GM15510 (cell line): ENCODE measurements around the gene ASAP3.

Experiments
- POLR2A ChIP-seq: IDR thresholded peaks from 3 replicates; pipeline ENCODE4 v1.6.1; 2011; ENCODE audit warnings: borderline replicate concordance; ENCODE audit not compliant: insufficient read length; ENCODE audit errors: extremely low read depth

ASAP3 gene

DNA sequence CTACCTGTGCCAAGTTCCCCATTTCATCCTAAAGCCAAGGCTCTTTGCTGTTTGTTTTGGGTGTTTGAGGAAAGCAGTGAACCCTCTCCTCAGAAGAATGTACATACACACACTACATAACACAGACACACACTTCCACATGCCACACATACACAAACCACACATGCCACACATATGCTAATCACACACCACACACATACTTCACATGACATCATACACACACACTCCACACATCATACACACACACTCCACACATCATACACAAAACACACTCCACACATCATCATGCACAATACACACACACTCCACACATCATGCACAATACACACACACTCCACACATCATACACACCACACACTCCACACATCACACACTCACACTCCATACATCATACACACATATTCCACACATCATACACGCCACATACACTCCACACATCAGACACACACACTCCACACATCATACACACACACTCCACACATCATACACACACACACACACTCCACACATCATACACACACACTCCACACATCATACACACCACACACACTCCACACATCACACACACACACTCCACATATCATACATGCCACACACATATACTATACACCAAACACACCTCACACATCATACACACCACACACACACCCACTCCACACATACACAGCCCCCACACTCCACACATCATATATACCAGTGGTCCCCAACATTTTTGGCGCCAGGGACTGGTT, 91.7 kb downstream of the ASAP3 start:
- no peak for TF ChIP-seq POLR2A

DNA sequence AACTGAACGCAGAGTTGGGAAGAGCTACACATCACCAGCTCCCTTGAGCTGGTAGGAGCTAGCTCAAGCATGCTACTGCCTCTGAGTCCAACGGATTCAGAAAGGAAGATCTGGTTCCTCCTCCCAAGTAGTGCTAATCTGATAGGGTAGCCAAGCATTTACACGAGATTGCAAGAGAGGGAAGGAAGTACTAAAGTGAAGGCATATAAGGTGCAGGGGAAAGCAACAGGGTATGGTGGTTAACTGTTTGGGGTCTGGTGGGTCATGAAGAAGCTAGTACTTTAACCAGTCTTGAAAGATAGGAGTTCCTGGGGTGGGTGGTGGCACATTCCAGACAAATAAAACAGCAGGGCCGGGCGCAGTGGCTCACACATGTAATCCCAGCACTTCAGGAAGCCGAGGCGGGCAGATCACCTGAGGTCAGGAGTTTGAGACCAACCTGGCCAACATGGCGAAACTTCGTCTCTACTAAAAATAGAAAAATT, 94.1 kb downstream of the ASAP3 start:
- TF ChIP-seq POLR2A = no peak

DNA sequence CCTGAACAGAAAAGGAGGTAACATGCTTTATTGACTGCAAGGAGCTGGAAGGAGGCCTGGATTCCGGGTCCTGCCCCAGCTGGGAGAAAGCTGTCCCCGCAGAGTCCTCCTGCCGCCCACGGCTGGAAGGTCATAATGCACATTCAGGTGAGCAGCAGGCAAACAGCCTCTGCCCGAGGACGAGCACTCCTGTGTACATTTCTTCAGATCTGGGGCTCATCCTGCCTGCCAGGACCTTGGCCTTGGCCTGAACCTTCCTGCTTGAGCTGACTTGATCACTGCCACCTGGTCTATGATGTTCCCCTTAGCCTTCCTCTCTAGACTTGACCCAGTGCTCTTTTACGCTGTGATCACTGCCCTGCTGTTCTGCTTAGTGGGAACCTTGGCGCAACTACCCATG, 96.5 kb downstream of the ASAP3 start:
- no peak for TF ChIP-seq POLR2A

DNA sequence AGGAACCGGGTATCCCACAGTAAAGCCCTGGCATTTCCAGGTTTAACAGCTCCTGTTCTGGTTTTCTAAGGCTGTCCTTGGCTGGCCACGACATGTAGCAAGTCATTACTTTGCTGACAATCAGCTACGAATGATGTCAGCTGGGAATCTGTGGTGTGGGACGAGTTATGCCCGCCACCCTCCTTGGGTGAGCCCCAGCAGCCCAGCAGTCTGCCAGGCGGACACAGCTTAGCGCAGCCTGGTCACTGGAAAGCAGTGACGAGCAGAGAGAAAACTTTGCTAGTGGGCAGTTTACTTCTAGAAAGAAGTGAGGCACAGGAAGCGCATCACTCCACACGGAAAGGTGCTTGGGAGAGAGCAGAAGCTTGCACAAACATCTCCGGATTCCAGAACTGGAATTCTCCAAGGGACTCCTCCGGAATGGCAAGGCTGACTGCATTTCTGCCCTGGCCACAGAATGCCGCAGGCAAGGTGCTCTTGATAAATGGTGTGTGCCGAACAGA, 98.8 kb downstream of the ASAP3 start:
- TF ChIP-seq POLR2A = no peak

DNA sequence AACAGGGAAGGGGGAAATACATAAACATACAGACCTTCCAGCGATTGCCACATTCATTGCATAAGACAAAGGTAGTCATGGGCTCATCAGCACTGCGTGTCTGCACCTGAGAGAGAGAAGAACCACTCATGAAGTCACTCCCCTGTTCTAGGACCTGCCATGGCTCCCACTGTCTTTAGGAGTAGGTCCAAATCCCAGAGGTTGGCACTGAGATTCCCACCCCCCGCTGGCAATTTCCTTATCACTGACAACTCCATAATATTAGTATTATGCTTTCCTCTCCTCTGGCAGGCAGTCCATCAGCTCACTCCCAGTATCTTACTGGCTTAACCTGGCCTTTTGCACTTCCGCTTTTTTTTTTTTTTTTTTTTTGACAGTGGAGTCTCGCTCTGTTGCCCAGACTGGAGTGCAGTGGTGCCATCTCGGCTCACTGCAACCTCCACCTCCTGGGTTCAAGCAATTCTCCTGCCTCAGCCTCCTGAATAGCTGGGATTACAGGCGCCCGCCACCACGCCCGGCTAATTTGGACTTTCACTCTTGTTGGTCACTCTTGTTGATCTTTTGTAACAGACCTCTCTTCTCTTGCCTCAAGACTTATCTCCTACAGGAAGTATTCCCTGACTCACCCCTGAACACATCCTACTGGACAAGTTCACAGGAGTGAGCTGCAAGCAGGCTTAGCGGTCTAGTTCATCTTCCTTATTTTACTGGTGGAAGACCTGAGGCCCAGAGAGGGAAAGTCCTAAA, 99.5 kb downstream of the ASAP3 start:
- TF ChIP-seq POLR2A = no peak

DNA sequence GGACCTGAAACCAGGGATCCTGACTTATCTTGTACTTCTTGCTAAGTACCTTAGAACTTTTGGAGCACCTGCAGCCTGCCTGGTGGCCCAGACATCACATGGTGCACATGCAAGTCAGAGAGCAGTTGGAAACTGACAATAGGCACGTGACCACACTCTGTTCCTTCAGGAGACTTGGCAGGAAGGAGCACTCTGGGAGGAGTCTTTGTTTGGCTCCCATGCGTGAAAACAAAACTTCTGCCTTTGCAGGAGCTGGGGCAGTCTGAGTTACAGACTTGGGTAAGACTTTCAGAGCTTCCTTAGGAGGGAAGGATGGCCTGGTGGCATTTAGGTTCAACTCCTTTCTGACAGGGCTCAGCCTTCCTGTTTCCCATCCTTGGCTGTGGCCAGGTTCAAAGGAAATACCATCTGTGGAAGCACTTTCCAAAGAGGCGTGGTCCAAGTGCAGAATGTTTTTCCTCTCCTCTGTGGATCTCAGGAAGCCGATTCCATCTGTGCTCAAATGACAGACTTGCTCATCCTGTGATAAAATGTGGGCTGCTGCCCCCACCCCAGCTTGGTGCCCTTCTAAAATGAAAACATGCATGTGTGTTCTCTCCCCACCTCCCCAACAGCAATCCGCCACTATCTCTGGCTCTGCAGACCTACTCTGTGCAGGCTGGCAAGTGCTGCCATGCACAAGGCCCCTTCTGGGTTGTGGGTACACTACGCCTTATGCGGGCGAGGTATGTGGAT, 100.2 kb downstream of the ASAP3 start:
- no peak for TF ChIP-seq POLR2A

DNA sequence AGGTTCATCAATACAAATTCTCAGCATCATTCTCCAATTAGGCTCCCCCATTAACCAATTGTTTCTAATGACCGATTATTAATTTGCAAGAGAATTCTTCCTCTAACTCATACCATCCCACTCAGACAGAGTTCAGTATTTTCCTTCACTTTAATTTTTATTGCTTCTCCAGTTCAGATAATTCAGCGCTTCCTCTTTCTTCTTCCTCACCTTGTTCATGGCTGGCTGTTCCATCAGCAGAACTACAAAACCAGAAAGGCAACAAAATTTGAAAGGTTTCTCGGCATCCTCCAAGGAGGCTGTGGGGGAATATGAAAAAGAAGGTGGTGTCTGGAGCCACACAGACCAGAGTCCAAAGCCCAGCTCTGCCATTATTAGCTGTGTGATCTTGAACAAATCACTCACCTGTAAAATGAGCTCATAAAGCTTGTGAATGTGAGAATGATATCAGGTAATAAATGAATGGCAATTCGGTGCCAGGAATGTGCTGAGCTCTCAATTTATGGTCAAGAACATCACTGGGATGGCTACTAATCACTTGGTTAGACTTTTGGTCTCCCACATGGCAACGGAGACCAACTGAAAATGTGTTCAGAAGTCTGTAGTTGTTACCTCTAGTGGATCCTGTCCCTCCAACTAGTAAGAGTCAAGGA, 102.6 kb downstream of the ASAP3 start:
- TF ChIP-seq POLR2A = no peak

DNA sequence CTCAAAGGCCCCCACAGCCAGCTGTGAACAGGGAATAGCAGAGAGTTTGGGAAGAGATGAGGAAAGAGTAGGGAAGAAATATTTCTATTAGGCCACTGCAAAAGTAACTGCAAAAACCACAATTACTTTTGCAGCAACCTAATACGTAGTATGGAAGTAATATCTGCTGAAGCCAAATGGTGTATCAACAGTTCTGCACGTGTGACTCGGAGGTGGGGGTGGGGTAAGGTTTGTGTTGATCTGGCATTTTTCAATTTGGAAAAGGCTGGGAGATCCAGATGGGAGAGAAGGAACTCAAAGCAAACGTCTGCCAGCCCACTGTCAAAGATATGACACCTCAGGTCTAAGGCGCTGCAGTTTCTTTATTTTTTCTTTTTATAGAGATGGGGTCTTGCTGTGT, 103.3 kb downstream of the ASAP3 start:
- TF ChIP-seq POLR2A = no peak
